H9 (cell line): ENCODE results near the gene SPDL1. TPM values are rescaled to one million over a fixed set of nuclear protein-coding genes. Genes with fewer than 3 reads are reported as not detected.

Source experiments
- DNase-seq: peaks from one replicate; pipeline ENCODE4 v3.0.0-alpha.2; 2017
- H2AFZ ChIP-seq: one replicate; pipeline ENCODE4 v1.6.1; 2013; ENCODE audit warnings: mild to moderate bottlenecking, low read length, control low read depth, moderate library complexity
- H2AK5ac ChIP-seq: 2 replicates; pipeline ENCODE4 v1.6.1; 2013; ENCODE audit warnings: low read length, control low read depth, mixed read lengths; ENCODE audit not compliant: insufficient read length
- H2BK120ac ChIP-seq: one replicate; pipeline ENCODE4 v1.6.1; 2013; ENCODE audit warnings: low read depth, mild to moderate bottlenecking, low read length, control low read depth, inconsistent platforms; ENCODE audit not compliant: poor library complexity, severe bottlenecking
- H2BK12ac ChIP-seq: 2 replicates; pipeline ENCODE4 v1.6.1; 2013; ENCODE audit warnings: low read length, control low read depth, mixed read lengths, low read depth; ENCODE audit not compliant: insufficient read length
- H2BK15ac ChIP-seq: 2 replicates; pipeline ENCODE4 v1.6.1; 2013; ENCODE audit warnings: low read depth, low read length, control low read depth
- H2BK20ac ChIP-seq: one replicate; pipeline ENCODE4 v1.6.1; 2013; ENCODE audit warnings: low read depth, mild to moderate bottlenecking, low read length, control low read depth, inconsistent platforms; ENCODE audit not compliant: poor library complexity, severe bottlenecking
- H2BK5ac ChIP-seq: 2 replicates; pipeline ENCODE4 v1.6.1; 2013; ENCODE audit warnings: low read length, control low read depth, mixed read lengths; ENCODE audit not compliant: insufficient read length
- H3K14ac ChIP-seq: 2 replicates; pipeline ENCODE4 v1.6.1; 2013; ENCODE audit warnings: low read length, control low read depth; ENCODE audit not compliant: insufficient read depth
- H3K18ac ChIP-seq: 2 replicates; pipeline ENCODE4 v1.6.1; 2013; ENCODE audit warnings: low read depth, mild to moderate bottlenecking, mixed read lengths, low read length, control low read depth; ENCODE audit not compliant: insufficient read length
- H3K23ac ChIP-seq: 2 replicates; pipeline ENCODE4 v1.6.1; 2013; ENCODE audit warnings: low read length, control low read depth, mixed read lengths, low read depth; ENCODE audit not compliant: insufficient read length
- H3K23me2 ChIP-seq: 2 replicates; pipeline ENCODE4 v1.6.1; 2013; ENCODE audit warnings: low read depth, mild to moderate bottlenecking, mixed read lengths, low read length, control low read depth; ENCODE audit not compliant: insufficient read length, poor library complexity, severe bottlenecking
- H3K27ac ChIP-seq: 2 replicates; pipeline ENCODE4 v1.5.1; 2013; ENCODE audit warnings: low read length, control low read depth, mixed read lengths, low read depth; ENCODE audit not compliant: insufficient read length
- H3K27me3 ChIP-seq: 2 replicates; pipeline ENCODE4 v1.6.1; 2013; ENCODE audit warnings: low read length, control low read depth, inconsistent platforms; ENCODE audit not compliant: insufficient read depth
- H3K4ac ChIP-seq: 2 replicates; pipeline ENCODE4 v1.6.1; 2013; ENCODE audit warnings: low read depth, mild to moderate bottlenecking, control low read depth, inconsistent platforms, low read length, moderate library complexity
- H3K4me1 ChIP-seq: 2 replicates; pipeline ENCODE4 v1.6.1; 2013; ENCODE audit warnings: low read length, control low read depth, inconsistent platforms; ENCODE audit not compliant: insufficient read depth
- H3K4me2 ChIP-seq: 2 replicates; pipeline ENCODE4 v1.6.1; 2013; ENCODE audit warnings: low read length, control low read depth, mixed read lengths; ENCODE audit not compliant: insufficient read length, insufficient read depth
- H3K56ac ChIP-seq: 2 replicates; pipeline ENCODE4 v1.6.1; 2013; ENCODE audit warnings: low read depth, mild to moderate bottlenecking, mixed read lengths, low read length, control low read depth; ENCODE audit not compliant: insufficient read length
- H3K79me1 ChIP-seq: 2 replicates; pipeline ENCODE4 v1.6.1; 2013; ENCODE audit warnings: low read depth, mild to moderate bottlenecking, moderate library complexity, low read length, control low read depth, inconsistent platforms; ENCODE audit not compliant: insufficient read depth, poor library complexity, severe bottlenecking
- H3K79me2 ChIP-seq: 2 replicates; pipeline ENCODE4 v1.6.1; 2013; ENCODE audit warnings: low read length, control low read depth, inconsistent platforms; ENCODE audit not compliant: insufficient read depth
- H3K9ac ChIP-seq: 2 replicates; pipeline ENCODE4 v1.6.1; 2013; ENCODE audit warnings: low read length, control low read depth, mixed read lengths; ENCODE audit not compliant: insufficient read length; ENCODE audit errors: extremely low read depth
- H3K9me3 ChIP-seq: one replicate; pipeline ENCODE4 v1.6.1; 2013; ENCODE audit warnings: low read depth, low read length, inconsistent platforms; ENCODE audit not compliant: control insufficient read depth
- H3T11ph ChIP-seq: one replicate; pipeline ENCODE4 v1.6.1; 2013; ENCODE audit warnings: mild to moderate bottlenecking, low read length, control low read depth, inconsistent platforms
- H4K20me1 ChIP-seq: one replicate; pipeline ENCODE4 v1.6.1; 2013; ENCODE audit not compliant: control insufficient read depth, insufficient read length, insufficient read depth
- H4K5ac ChIP-seq: 2 replicates; pipeline ENCODE4 v1.6.1; 2013; ENCODE audit warnings: low read depth, mild to moderate bottlenecking, mixed read lengths, low read length, control low read depth; ENCODE audit not compliant: insufficient read length
- H4K8ac ChIP-seq: replicated peaks from 2 replicates; pipeline ENCODE4 v1.6.1; 2013; ENCODE audit warnings: low read length, control low read depth, mixed read lengths, low read depth; ENCODE audit not compliant: insufficient read length
- H4K91ac ChIP-seq: 2 replicates; pipeline ENCODE4 v1.6.1; 2013; ENCODE audit warnings: low read depth, mild to moderate bottlenecking, moderate library complexity, mixed read lengths, low read length, control low read depth; ENCODE audit not compliant: insufficient read length
- H3K27ac Mint-ChIP-seq, 3 experiments: 2 replicates in 2 of 3; 3 replicates in 1 of 3; pipeline ENCODE4 v1.8.0; 2020 to 2021; ENCODE audit warnings: mixed read lengths in 3 of 3, mild to moderate bottlenecking in 1 of 3, moderate library complexity in 1 of 3
- H3K27me3 Mint-ChIP-seq: 2 replicates; pipeline ENCODE4 v1.8.0; 2021; ENCODE audit warnings: low read depth, mild to moderate bottlenecking, moderate library complexity, mixed read lengths
- H3K36me3 Mint-ChIP-seq, 3 experiments: 2 replicates in 2 of 3; 3 replicates in 1 of 3; pipeline ENCODE4 v1.8.0; 2020 to 2021; ENCODE audit warnings: low read depth in 3 of 3, mixed read lengths in 3 of 3; ENCODE audit not compliant: insufficient read depth in 1 of 3
- H3K4me1 Mint-ChIP-seq, 2 experiments: 2 replicates each; pipeline ENCODE4 v1.8.0; 2020; ENCODE audit warnings: mixed read lengths in 2 of 2
- H3K4me3 Mint-ChIP-seq, 2 experiments: 2 replicates in 1 of 2; 3 replicates in 1 of 2; pipeline ENCODE4 v1.8.0; 2020 to 2021; ENCODE audit warnings: mild to moderate bottlenecking in 2 of 2, mixed read lengths in 2 of 2, moderate library complexity in 1 of 2
- H3K9me3 Mint-ChIP-seq, 2 experiments: 2 replicates in 1 of 2; 3 replicates in 1 of 2; pipeline ENCODE4 v1.8.0; 2020; ENCODE audit warnings: mild to moderate bottlenecking in 2 of 2, mixed read lengths in 2 of 2, moderate library complexity in 1 of 2
- CTCF ChIP-seq: fragments of 200-600 bp; sonication (generic); conservative IDR thresholded peaks from 3 replicates; pipeline ENCODE4 v1.8.0; 2021; ENCODE audit warnings: antibody characterized with exemption, mild to moderate bottlenecking
- WGBS: extraction: QIAGEN DNeasy Blood & Tissue Kit; methylation state at CpG from one replicate; pipeline ENCODE4 v1.1.7; 2013; ENCODE audit warnings: missing lambda C conversion rate, low lambda C conversion rate, mixed read lengths; ENCODE audit not compliant: insufficient read length; ENCODE audit errors: extremely low coverage; 5-methylcytosine and 5-hydroxymethylcytosine counted together
- total RNA-seq: library from RNA; stranded (reverse); gene quantifications from 2 replicates; pipeline ENCODE4 v1.2.1, GENCODE V29; 2021

The SPDL1 gene
- total RNA-seq, 1 experiment from 2014 or later = 49.4 TPM

- Histone ChIP-seq H3T11ph (no peak overlapping the region), H3K79me1 (no peaks in the 10 kb centered on the region), H3K9ac (no peak overlapping the region), H3K79me2 (no peaks in the 10 kb centered on the region), H2AK5ac (no peak overlapping the region), H2BK20ac (no peak overlapping the region), H2BK5ac (no peak overlapping the region), H3K23me2 (no peaks in the 10 kb centered on the region), H3K18ac (no peak overlapping the region), H2BK120ac (no peak overlapping the region), H2BK12ac (no peak overlapping the region), H3K27me3 (no peaks in the 10 kb centered on the region), H3K56ac (no peak overlapping the region), H3K27ac (no peak overlapping the region), H4K5ac (no peak overlapping the region), H3K14ac (no peak overlapping the region), H3K4ac (no peak overlapping the region), H4K8ac (no peak overlapping the region), H4K20me1 (no peaks in the 10 kb centered on the region), H2BK15ac (no peak overlapping the region), H4K91ac (no peak overlapping the region), H3K23ac (no peak overlapping the region), H3K4me2 (no peak overlapping the region), H3K9me3 (no peaks in the 10 kb centered on the region), H3K4me1 (no peaks in the 10 kb centered on the region), H2AFZ (no peak overlapping the region)
- H3K36me3 Mint-ChIP-seq = peaks cover 21 to 91% (median 89%) of the 10 kb centered on the region in 3 experiments; a peak in 6 of 7 replicates
- DNase-seq = no peak
- WGBS = no CpG with 5 or more reads among the region's 1 CpG
- no peaks in the 10 kb centered on the region for H3K27me3 Mint-ChIP-seq
- TF ChIP-seq CTCF = no peak
- no peaks in the 10 kb centered on the region; a peak in 1 of 5 replicates for H3K9me3 Mint-ChIP-seq
- H3K4me3 Mint-ChIP-seq = no peak overlapping the region
- no peak overlapping the region for H3K27ac Mint-ChIP-seq
- no peaks in the 10 kb centered on the region for H3K4me1 Mint-ChIP-seq
Measured at GRCh38 chr5:169595172-169595820, 11.7 kb downstream of the SPDL1 start.
